Subcutaneous adipose tissue (tissue), 4 donors: ENCODE results near the gene ERC2. TPM values are rescaled to one million over a fixed set of nuclear protein-coding genes. Genes with fewer than 3 reads are reported as not detected.

Experiments used
- total RNA-seq, 4 donors: library from RNA; depleted of rRNA; stranded (reverse); fragments of >200 nt; gene quantifications; one replicate each; pipeline ENCODE4 v1.1.0, GENCODE V29; 2016
- TF ChIP-seq, protein P1 (sequence below): fragments of 450-650 bp; IDR thresholded peaks from one replicate; pipeline ENCODE4 v1.5.1; 2016; ENCODE audit warnings: low read depth, mild to moderate bottlenecking, control low read depth, antibody characterized with exemption, moderate library complexity

Gene ERC2
- total RNA-seq, 4 donors from 2014 or later = 1.1 TPM; not detected in 3

DNA sequence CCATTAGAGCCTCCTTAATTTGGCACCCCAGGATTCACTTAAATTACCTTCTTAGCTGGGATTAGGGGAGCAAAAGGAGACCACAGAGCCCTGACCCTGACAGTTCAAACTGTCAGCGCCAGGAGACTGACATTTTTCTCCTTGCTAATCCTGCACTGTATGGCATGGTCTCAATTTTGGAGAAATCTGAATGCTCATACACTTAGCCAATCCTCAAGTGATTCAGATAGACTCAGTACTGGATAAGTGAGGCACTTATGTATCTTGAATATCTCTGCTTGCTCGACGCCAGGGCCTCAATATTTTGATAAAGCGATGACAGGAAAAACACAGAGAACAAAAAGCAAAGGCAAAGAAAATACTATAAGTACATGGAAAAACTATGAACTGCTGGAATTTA lies 605.2 kb downstream of the ERC2 start:
- TF ChIP-seq, protein P1, sequence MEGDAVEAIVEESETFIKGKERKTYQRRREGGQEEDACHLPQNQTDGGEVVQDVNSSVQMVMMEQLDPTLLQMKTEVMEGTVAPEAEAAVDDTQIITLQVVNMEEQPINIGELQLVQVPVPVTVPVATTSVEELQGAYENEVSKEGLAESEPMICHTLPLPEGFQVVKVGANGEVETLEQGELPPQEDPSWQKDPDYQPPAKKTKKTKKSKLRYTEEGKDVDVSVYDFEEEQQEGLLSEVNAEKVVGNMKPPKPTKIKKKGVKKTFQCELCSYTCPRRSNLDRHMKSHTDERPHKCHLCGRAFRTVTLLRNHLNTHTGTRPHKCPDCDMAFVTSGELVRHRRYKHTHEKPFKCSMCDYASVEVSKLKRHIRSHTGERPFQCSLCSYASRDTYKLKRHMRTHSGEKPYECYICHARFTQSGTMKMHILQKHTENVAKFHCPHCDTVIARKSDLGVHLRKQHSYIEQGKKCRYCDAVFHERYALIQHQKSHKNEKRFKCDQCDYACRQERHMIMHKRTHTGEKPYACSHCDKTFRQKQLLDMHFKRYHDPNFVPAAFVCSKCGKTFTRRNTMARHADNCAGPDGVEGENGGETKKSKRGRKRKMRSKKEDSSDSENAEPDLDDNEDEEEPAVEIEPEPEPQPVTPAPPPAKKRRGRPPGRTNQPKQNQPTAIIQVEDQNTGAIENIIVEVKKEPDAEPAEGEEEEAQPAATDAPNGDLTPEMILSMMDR = no peak

DNA sequence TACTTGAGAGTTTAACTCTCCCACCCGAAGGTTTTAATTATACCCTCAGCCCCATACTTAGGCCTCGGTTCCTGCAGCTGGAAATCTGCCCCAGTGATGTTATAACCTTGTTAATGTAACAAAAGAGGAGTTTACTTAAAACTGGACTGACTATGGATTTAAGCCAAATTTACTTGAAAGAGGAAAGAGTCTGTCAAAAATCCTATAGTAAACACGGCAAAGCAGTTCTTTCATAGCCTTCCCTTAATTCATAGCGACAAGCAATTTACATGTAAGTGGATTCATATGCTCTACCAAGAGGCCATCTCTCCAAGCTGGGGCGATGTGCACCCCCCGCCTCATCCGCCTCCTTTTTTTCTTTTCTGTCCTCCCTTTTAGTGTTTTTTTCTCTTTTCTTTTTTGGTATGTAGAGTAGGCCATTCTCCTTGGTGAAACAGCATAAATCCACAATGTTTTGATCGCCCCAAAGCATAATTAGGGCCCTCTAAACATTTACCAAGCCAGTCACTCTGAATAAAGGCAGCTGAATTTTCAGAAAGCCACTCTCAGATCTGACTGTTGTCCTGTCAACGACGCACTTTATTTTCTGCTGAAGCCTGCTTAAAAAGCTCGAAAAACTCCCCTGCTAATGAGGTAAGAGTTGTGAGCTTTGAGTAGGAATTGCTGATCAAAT lies 608.1 kb downstream of the ERC2 start:
- TF ChIP-seq, protein P1 = no peak

DNA sequence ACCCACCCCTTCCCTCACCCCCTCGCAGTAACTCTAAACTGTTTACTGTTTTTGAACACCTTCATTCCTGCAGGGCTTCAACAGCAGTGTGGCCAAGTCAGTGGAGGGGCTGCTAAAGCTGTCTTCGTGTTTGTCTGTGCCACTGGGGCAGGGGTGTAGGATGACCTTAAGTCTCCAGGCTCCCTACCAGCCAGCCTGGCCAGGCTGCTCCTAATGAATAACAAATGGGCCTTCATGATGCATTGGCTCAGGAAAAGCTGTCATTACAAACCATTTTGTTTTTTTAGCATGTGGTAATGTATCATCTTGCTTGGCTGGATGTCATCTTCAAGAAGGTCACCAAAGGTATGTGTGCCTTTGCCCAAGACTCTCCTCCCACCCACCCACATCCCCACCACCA lies 609.0 kb downstream of the ERC2 start:
- TF ChIP-seq, protein P1 = no peak

DNA sequence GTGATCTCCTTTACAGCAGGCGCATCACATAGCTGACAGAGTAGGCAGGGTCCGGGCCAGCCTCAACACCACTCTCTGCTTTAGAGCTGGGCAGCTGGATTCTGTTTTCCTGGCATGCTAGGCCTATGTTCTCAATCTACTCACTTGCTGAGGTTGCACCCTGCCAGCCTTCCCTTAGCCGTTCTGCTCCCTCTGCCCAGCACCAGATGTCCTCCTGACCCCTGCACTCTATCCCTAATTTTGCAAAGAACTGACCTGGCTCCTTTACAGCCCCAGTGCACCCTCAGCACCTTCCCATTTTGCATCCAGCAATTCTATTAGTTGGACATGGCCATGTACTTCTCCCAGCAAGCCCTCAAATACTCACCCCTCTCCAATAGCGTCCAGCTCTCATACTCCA lies 609.5 kb downstream of the ERC2 start:
- TF ChIP-seq, protein P1 = no peak

DNA sequence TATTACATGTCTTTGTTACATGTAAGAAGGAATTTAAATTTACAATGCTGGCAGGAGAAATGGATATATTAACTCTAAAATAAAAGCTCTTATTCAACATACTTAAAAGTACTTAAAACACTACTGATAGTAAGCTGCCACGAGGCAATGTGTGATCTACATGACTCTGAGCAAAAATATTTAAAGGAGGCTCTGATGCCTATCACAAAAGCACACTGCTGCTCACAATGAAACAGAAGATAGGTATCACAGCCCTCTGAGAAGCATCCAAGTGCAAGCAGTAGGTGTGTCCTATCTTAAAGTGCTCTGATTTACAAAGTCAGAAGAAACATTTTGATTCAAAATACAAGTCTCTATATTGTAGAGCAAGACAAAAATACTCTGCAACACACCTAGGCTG lies 610.0 kb downstream of the ERC2 start:
- TF ChIP-seq, protein P1 = no peak

DNA sequence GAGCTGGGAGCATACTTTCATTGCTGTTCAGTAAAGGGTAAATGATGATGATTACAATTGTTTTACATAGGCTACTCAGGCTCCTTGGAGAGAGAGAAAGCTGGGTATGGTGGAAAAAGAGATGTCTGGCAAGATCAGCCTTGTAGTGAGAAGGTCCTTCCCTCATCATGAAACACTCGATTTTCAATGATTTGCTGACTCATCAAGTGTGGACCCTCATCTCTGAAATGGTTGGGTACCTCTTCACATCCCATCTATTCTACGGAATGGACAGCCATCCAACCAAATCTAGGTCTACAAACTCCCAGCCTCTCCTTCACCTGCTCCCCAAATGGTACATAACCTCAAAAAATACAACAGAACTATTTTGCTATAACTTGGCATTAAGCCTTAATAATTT lies 610.6 kb downstream of the ERC2 start:
- TF ChIP-seq, protein P1 = no peak

DNA sequence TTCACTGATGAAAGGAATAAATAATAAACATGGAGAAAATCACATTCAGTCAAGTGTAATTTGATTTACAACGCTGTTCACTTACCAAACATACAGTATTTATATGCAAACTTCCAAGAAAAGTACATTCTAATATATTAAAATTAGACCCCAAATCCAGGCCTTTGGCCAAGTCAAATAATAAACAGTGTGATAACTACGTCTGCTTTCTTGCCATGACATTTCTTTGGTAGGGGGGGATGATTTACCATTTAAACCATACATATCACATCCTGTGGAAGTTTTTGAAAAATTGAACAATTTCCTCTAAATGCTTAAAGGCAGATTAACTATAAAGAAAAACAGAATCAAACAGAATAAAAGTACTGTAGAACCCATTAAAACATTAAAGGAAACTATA lies 613.0 kb downstream of the ERC2 start:
- TF ChIP-seq, protein P1 = no peak
